ENCODE data around the gene GSTM1.
"Not testable (repeated sequence)": the region's sequence is repeated elsewhere in the genome, so short reads cannot be mapped to it uniquely, and the experiment has no call there.

Gene GSTM1

DNA sequence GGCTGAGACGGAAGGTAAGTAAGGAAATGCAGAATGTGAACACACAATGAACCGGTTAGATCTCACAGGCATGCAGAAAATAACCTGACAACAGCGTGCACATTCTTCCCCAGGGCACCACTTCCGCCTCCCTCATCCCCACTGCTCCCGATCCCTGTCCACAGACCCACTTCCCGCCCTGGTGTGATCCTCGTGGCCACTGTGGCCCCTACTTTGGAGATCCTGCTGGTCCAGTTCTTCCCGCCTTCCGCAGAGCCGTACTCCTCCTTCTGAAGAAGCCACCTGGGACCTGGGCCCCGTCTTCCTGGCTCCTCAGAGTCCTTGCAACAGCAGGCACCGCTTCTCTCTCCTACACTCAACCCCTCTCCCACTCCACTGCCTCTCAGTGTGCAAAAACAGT is 33.1 kb upstream of the GSTM1 start:
- no peak for TF ChIP-seq ZNF274 (IDR thresholded peaks at IDR 0.05; ENCODE audit: low read depth, low read length)
- no peak overlapping the region for H3K4me3 ChIP-seq (ENCODE audit: low read length)

DNA sequence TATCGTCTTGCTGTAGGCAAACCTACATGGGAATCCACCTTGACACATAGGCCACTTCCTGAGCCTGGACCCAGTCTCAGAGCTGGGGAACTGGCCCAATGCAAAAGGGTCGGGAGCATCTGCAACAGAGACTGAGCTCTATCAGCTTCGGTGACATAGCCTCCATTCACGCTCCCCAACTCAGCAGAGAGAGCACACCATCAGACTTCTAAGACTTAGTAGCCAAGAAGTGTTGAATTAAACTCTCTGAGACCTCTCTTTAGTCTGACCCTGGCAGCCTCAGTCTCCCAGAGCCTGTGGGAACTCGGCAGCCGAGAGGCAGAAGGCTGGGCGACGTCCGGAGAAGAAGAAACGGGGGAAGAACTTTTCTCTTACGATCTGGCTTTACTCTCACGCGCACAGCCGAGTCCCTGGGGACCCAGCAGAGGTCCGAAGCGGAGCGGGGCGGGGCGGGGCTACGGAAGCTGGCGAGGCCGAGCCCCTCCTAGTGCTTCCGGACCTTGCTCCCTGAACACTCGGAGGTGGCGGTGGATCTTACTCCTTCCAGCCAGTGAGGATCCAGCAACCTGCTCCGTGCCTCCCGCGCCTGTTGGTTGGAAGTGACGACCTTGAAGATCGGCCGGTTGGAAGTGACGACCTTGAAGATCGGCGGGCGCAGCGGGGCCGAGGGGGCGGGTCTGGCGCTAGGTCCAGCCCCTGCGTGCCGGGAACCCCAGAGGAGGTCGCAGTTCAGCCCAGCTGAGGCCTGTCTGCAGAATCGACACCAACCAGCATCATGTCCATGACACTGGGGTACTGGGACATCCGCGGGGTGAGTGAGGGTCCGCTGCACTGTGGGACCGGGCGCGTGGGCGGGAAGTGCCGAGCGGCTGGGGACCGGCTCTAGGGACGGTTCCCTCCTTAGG is 31.8 kb upstream of the GSTM1 start, which contains the start of gene GSTM4:
Gene GSTM4, plus strand, starts transcription at position 485 of the 905 bp plus-strand sequence. Its CDS starts 291 bp downstream, at position 776.
- no peak for TF ChIP-seq ZNF274 (IDR thresholded peaks at IDR 0.05; ENCODE audit: low read depth, low read length)
- H3K4me3 ChIP-seq (ENCODE audit: low read length), result peak within 1 kb of the TSS; percentile 70; the same call in 1 of the 2 replicates

DNA sequence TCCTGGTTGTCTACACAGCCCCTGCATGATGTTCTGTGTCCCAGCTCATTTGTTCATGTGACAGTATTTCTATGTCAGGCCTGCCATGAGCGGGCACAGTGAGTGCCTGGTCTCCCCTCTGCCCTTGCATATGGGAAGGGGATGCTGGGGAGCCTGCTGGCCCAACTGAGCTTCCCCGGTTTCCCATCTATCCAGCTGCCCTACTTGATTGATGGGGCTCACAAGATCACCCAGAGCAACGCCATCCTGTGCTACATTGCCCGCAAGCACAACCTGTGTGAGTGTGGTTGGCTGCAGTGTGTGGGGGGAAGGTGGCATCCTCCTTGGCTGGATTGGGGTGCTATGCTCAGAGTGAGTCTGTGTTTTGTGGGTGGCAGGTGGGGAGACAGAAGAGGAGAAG is 30.2 kb upstream of the GSTM1 start:
- no peak for TF ChIP-seq ZNF274 (IDR thresholded peaks at IDR 0.05; ENCODE audit: low read depth, low read length)

DNA sequence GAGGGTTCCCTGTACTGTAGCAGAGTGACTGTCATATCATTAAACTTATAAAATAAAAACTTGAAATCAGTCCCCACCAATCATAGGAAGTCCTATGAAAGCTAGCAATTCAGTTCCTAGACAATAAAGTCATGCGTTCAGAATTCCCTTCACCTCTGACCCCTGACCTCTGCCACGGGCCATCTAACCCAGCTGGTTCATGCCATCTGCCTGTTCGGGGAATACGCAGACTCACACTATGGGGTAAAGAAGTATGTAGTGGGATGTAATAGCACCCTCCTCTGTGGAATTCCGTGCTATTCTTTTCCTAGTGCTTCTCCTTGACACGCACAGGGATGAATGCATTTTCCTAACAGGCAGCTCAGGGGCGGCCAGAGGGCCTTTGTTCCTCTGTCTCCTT is 29.6 kb upstream of the GSTM1 start:
- no peak overlapping the region for H3K4me3 ChIP-seq (ENCODE audit: low read length)
- no peak for TF ChIP-seq ZNF274 (IDR thresholded peaks at IDR 0.05; ENCODE audit: low read depth, low read length)

More for the DNA sequence above, 30.2 kb upstream of the GSTM1 start:
- no peak overlapping the region for H3K4me3 ChIP-seq (ENCODE audit: low read length)

DNA sequence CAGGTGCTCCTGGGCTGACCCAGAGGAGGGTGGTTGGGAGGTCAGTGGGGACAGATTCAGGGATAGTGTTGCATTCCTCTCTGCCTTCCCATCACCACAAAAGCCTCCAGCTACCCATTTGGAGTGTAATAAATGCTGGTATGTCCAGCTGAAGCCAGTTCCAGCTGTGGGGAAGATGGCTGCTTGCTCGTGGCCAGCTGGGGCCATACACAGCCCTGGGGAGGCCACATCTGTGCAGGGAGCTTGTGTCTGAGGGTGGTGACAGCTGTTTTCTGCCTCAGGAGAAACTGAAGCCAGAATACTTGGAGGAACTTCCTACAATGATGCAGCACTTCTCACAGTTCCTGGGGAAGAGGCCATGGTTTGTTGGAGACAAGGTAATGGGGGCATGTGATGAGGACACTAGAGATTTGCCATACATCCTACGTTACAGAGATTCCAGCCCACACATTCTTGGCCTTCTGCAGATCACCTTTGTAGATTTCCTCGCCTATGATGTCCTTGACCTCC is 29.0 kb upstream of the GSTM1 start:
- H3K4me3 ChIP-seq (ENCODE audit: low read length), result no peak overlapping the region
- no peak for TF ChIP-seq ZNF274 (IDR thresholded peaks at IDR 0.05; ENCODE audit: low read depth, low read length)

DNA sequence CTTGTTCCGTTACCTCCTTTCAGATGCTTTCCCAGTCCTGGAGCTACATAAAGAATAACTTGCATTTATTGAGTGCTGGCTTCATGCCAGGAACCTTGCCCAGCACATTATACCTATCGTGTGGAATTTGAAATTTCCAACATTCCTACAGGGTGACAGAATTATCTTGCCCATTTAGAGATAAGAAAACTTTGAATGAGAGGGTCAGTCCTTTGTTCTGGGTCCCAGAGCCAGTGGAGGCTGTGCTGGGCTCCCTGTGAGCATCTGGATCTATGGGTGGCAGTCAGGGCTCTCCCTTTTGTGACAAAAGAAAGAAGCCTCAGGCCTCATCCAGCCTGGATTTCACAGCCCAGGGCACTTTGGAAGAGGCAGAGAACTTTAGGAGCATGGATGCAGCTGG is 28.5 kb upstream of the GSTM1 start:
- no peak for TF ChIP-seq ZNF274 (IDR thresholded peaks at IDR 0.05; ENCODE audit: low read depth, low read length)
- no peak overlapping the region for H3K4me3 ChIP-seq (ENCODE audit: low read length)

DNA sequence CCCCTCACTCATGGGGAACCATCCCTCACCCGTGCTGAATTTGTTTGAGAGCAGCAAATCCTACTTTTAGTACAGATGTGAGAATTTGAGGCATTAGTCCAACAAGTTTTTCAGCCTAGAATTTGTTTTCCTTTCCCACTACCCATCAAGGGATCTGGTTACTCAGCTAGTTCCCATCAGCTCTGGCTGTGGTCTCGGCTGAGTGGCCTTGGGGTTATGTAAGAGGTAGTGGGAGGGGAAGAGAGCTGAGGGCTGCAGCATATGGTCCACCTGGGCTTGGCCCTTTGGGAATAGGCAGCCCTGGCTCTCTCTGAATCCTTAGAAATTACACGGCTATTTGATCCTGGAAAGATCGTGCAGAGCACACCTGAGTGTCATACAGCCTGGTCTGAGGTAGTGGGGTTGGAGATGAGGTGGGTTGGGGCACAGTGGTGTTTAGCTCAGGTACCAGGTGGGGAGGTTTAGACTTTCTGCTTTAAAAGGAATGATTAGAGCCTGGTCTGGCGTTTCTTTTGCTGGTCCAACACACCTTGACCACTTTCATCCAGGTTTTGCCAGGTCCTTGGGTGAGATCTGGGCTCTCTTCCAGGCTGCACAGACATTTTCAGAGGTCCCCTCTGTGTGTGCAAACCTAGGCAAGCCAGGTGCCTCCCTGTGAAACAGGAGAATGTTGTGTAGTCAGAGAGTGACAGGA is 27.5 kb upstream of the GSTM1 start:
- no peak for TF ChIP-seq ZNF274 (IDR thresholded peaks at IDR 0.05; ENCODE audit: low read depth, low read length)
- no peak overlapping the region for H3K4me3 ChIP-seq (ENCODE audit: low read length)

DNA sequence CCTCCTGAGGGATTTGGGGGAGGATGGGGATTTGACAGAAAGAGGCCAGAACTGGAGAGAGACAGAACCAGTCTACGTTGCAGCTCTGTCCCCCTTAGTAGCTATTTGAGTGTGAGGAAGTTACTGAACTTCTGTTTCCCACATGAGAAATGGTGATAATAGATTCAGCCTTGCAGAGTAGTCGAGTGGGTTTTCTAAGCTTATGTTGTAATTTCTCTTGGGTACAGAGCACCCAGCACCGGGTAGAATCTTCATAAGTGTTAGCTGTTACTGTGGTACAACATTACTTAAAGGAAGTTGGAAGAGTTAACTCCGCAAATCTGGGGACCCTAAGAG is 27.0 kb upstream of the GSTM1 start:
- H3K4me3 ChIP-seq (ENCODE audit: low read length), result not testable (repeated sequence)

DNA sequence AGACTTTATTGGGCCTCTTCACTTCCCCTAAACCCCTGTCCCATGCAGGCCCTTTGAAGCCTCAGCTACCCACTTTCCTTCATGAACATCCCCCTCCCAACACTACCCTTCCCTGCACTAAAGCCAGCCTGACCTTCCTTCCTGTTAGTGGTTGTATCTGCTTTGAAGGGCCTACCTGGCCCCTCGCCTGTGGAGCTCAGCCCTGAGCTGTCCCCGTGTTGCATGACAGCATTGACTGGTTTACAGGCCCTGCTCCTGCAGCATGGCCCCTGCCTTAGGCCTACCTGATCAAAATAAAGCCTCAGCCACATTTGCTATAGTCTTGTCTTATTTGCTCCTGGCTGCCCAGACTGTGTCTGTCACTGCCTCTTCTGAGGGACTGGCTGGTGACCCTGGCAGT is 26.2 kb upstream of the GSTM1 start:
- no peak for TF ChIP-seq ZNF274 (IDR thresholded peaks at IDR 0.05; ENCODE audit: low read depth, low read length)
- H3K4me3 ChIP-seq (ENCODE audit: low read length), result no peak overlapping the region

DNA sequence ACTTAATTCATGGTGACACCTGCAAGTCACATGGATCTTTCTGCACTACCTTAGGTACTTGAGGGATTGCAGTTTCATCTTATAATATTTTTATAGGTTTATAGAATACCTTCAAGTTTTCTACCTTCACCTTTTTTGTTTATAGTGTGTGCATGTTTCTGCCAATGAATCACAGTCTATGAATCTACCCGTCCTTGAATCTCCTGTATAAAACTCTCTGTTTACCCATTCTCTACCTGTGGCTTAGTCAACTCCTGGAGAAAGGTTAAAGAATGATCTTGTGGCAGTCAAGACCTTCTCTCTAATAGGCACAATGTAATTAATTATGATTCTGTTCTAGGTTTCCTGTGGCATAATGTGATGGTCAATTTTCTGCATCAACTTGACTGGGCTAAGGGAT is 22.9 kb upstream of the GSTM1 start:
- no peak overlapping the region for H3K4me3 ChIP-seq (ENCODE audit: low read length)
- no peak for TF ChIP-seq ZNF274 (IDR thresholded peaks at IDR 0.05; ENCODE audit: low read depth, low read length)

DNA sequence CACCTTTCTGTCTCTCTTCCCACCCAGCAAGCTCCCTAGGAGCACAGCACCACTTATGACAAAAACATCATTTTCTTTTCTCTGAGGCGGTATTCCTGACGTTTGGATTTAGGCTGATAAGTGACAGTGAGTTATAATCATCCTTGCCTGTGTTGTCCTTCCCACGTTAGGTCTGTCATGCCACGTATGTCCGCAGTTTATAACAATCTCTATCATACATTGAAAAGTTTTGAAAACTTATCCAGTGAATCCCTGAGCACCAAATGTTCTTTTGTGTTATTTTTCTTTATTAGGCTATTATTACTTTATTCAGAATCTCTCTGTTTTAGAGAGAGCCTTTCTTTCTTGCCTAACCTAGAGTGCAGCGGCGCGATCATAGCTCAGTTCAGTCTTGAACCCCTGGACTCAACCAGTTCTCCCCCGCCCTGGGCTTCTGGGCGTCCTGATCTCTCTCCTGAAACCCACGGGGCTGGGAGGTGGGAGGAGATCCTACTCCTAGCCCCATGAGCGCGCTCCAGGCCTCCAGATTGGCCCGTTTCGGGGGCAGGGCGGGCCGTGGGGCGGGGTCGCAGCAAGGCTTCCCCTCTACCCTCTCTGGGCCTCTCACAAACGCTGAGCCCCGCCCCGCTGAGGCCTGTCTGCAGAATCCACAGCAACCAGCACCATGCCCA is 20.0 kb upstream of the GSTM1 start, which contains the start of gene GSTM2:
Gene GSTM2, plus strand, starts transcription at position 606 of the 671 bp plus-strand sequence. Its CDS starts 59 bp downstream, at position 665.
- no peak for TF ChIP-seq ZNF274 (IDR thresholded peaks at IDR 0.05; ENCODE audit: low read depth, low read length)
- H3K4me3 ChIP-seq (ENCODE audit: low read length), result no peak within 1 kb of the TSS

DNA sequence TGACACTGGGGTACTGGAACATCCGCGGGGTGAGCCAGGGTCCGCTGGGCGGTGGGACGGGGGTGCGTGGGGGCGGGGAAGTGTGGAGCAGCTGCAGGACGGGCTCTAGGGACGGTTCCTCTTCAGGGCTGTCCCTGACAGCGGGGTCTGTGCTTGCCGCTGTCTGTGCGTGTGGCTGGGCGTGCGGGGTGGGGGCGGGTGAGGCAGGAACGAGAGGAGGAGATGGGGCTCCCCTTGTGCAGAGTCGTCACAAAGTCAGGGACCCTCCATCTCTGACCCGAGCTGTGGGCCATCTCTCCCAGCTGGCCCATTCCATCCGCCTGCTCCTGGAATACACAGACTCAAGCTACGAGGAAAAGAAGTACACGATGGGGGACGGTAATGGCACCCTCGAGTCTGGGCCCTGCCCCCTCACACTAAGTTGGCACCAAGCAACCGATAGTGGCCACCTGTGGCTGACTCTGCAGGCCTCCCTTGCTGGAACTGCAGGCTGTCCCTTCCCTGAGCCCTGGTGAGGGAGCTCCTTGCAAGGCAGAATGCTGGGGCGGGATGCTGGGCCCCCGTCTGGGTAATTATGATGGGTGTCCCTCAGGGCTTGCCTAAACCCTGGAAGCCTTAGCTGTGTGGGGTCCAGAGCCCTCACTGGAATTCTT is 19.4 kb upstream of the GSTM1 start:
- no peak overlapping the region for H3K4me3 ChIP-seq (ENCODE audit: low read length)
- TF ChIP-seq ZNF274 (IDR thresholded peaks at IDR 0.05; ENCODE audit: low read depth, low read length), result no peak

DNA sequence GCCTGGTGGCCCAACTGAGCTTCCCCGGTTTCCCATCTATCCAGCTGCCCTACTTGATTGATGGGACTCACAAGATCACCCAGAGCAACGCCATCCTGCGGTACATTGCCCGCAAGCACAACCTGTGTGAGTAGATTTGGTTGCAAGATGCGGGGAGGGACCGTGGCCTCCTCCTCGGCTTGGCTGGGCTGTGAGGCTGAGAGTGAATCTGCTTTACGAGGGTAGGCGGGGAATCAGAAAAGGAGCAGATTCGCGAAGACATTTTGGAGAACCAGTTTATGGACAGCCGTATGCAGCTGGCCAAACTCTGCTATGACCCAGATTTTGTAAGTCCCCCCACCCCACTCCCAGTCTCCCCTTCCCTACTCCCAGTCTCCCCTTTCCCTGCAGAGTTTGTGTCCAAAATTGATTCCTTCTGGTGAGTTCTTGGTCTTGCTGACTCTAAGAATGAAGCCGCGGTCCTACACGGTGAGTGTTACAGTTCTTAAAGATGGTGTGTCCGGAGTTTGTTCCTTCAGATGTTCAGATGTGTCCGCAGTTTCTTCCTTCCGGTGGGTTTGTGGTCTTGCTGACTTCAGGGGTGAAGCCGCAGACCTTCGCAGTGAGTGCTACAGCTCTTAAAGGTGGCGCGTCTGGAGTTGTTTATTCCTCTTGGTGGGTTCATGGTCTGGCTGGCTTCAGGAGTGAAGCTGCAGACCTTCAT is 18.2 kb upstream of the GSTM1 start:
- no peak for TF ChIP-seq ZNF274 (IDR thresholded peaks at IDR 0.05; ENCODE audit: low read depth, low read length)
- no peak overlapping the region for H3K4me3 ChIP-seq (ENCODE audit: low read length)

DNA sequence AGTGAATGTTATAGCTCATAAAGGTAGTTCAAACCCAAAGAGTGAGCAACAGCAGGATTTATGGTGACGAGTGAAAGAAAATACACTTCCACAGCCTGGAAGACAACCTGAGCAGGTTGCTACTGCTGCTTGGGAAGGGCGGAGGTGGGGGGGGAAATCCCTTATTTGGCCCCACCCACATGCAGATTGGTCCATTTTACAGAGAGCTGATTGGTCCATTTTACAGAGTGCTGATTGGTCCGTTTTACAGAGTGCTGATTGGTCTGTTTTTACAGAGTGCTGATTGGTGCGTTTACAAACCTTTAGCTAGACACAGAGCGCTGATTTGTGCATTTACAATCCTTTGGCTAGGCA is 17.7 kb upstream of the GSTM1 start:
- H3K4me3 ChIP-seq (ENCODE audit: low read length), result not testable (repeated sequence)
